Suppressor macrophage treated with lipopolysaccharide for 4 hours (primary cell): ENCODE data around the gene ABR.
"Not testable (repeated sequence)": the region's sequence is repeated elsewhere in the genome, so short reads cannot be mapped to it uniquely, and the experiment has no call there.

Experiments
- DNase-seq: peaks from one replicate; pipeline ENCODE4 v3.0.0-alpha.2; 2020

ABR gene

GRCh38 chr17:1094591-1094990 lies 85.2 kb downstream of the ABR start:
- DNase-seq: no peak

- DNase-seq: no peak
Observed at GRCh38 chr17:1091900-1092299, 87.9 kb downstream of the ABR start.

GRCh38 chr17:1091190-1091534 lies 88.6 kb downstream of the ABR start:
- no peak for DNase-seq

- DNase-seq: no peak
Observed at GRCh38 chr17:1090465-1091189, 89.2 kb downstream of the ABR start.

- DNase-seq: peak; percentile 51
Observed at GRCh38 chr17:1089915-1090314, 89.9 kb downstream of the ABR start.

- no peak for DNase-seq
Observed at GRCh38 chr17:1087381-1088241, 92.2 kb downstream of the ABR start.

- no peak for DNase-seq
Observed at GRCh38 chr17:1083451-1084187, 96.2 kb downstream of the ABR start.

GRCh38 chr17:1082579-1082978 lies 97.2 kb downstream of the ABR start:
- no peak for DNase-seq

GRCh38 chr17:1078831-1079561 lies 100.8 kb downstream of the ABR start:
- DNase-seq: no peak

GRCh38 chr17:1077986-1078711 lies 101.6 kb downstream of the ABR start:
- no peak for DNase-seq

GRCh38 chr17:1077581-1077985 lies 102.2 kb downstream of the ABR start:
- no peak for DNase-seq

GRCh38 chr17:1076982-1077302 lies 102.8 kb downstream of the ABR start:
- DNase-seq: no peak

- no peak for DNase-seq
Observed at GRCh38 chr17:1076299-1076981, 103.3 kb downstream of the ABR start.

- DNase-seq: no peak
Observed at GRCh38 chr17:1074886-1075605, 104.7 kb downstream of the ABR start.

- DNase-seq: not testable (repeated sequence)
Observed at GRCh38 chr17:1073963-1074625, 105.7 kb downstream of the ABR start.

GRCh38 chr17:1073241-1073962 lies 106.4 kb downstream of the ABR start:
- DNase-seq: no peak

GRCh38 chr17:1072551-1072961 lies 107.2 kb downstream of the ABR start:
- DNase-seq: no peak

GRCh38 chr17:1071103-1071825 lies 108.5 kb downstream of the ABR start:
- no peak for DNase-seq

GRCh38 chr17:1070411-1070810 lies 109.4 kb downstream of the ABR start:
- DNase-seq: no peak
